Measurements from ENCODE around the gene DNAH8.

The DNAH8 gene

DNA sequence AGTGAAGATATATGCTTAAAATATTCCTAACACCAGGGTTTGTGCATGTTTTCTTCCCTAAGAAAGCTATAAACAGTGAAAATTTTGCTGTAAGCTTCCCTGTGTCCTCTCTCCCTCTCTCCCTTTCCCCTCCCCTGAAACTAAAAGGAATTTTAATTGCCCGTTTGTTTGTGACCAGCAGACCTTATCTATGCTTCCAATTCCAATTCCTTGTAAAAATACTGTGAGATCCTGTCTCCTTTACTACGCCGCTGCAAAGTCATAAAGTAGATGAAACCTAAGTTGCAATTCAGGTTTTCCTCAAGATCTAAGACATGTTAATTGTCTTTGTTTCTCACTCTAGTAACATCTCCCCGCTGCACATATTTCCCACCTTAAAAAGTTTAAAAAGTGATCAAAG is 82.3 kb downstream of the DNAH8 start:
- DNase-seq, result no peak

DNA sequence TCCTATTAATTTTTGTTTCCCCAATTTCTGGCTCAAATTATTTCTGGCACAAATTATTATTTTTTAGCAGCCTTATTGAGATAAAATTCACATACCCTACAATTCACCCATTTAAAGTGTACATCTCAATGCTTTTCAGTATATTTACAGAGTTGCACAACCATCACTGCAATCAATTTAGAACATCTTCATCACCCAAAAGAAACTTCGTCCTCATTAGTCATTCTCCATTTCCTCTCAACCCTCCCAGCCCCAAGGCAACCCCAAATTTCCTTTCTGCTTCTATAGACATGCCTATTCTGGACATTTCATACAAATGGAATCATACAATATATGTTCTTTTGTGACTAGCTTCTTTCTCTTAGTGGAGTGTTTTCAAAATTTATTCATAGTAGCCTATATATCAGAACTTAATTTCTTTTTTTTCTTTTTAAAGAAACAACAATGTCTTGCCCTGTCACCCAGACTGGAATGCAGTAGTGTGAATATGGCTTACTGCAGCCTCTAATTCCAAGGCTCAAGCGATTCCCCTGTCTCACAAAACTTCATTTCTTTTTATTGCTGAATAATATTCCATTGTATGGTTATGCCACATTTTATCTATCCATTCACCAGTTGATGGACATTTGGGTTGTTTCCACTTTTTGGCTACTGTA is 84.5 kb downstream of the DNAH8 start:
- no peak for DNase-seq

DNA sequence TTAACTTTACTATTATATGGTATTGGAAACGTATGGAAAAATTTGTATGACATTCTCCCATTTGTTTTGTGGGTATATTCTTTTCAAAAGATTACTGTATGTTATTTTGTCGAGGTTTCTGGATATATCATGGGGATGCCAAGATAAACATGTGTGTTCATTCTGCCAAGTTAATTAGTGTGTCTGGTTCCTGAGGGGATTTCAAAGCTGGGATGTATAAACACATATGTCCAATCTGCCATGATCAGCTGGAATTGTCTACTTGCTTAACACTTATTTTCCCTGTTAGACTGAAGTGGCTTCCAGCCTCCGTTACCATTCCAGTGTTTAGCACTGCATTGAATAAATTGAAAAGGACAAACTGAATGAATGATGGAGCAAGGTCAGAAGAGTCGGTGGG is 86.2 kb downstream of the DNAH8 start:
- DNase-seq, result peak; percentile 75

- no peak for DNase-seq
Observed at GRCh38 chr6:38802497-38802896, 87.4 kb downstream of the DNAH8 start.

DNA sequence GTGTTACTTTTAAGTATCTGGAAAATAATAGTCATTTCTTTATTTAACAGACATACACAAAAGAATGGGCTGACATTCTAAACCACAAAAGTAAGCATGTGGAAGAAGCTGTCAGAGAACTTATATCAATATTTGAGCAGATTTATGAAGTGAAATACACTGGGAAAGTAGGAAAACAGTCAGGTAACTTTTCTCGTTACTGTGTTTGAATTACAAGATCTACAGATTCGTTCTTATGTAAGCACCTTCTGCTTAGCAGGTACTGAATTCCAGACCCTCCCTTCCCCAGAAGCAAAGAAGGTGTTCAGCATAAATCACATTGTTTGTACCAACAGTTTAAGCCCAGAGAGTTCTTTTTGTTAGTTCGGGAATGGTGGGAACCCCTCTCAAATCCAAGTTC is 88.0 kb downstream of the DNAH8 start:
- DNase-seq, result no peak

DNA sequence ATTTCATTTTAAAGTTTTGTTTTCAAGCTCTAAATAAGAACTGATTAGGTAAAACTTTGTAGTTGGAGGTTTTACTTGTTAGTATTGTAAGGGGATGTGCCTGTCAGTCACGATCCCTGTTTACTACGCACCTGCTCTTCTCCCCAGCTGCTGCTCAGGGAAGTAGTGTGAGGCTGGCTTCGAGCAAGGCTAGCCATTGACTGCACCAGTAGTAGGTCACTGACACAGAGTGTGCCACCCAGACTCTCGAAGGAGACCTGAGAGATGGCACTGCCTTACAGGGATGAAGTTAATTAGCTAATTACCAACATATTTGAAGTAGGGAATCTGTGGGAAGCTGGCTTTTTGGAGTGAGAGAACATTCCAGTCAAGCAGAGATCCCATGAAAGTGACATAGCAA is 89.2 kb downstream of the DNAH8 start:
- peak; percentile 35 for DNase-seq

GRCh38 chr6:38805127-38805655 is 90.1 kb downstream of the DNAH8 start:
- no peak for DNase-seq

DNA sequence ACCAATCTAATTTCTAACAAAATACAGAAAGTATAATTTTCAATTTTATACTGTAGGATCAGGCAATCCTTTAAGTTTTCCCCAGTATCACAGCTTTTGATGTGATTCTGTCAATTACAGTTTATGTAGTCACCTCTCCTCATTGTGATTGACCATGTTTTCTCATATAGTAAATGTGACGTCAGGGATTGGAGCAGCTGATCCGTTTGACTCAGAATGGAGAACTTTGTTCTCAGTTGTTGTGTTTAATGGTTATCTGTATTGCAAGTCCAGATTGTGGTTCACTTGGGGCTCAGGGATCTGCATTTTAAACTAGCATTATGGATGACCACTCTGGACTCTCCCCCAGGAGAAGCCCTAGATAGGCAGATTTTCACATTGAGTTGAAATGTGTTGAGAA is 90.6 kb downstream of the DNAH8 start:
- no peak for DNase-seq

DNA sequence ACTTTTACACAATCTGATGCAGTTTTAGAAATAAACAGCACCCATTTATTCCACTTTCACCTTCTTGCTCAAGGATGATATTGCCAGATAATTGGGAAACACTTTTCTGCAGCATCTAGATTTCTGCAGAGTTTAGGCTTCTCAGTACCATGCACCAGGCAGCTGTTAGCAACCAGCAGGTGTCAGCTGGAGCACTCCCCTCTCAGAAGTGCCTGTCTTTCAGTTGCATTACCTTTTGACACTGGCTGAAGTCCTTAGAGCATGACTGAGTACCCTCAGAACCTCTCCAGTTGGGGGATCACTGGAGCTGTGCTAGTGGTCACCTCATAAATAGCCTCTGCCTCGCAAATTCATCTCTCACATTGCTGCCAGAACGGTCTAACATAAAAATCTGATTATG is 91.2 kb downstream of the DNAH8 start:
- peak; percentile 35 for DNase-seq

GRCh38 chr6:38806833-38807232 is 91.7 kb downstream of the DNAH8 start:
- DNase-seq, result no peak

DNA sequence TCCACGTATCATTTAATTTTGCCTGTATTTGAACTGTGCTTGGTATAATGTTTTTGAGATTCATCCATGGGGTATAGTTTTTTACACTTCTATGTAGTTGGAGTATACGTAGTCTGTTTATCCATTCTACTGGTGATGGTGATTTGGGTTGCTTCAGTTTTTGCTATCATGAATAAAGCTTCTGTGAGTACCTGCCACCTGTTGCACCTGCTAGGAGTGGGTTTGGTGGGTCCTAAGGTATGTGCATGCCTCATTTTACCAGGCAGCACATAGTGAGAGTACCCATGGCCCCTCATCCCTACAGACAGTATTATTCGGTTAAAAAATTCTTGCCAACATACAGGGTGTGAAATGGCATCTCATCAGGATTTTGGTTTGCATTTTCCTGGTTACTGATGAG is 92.9 kb downstream of the DNAH8 start:
- no peak for DNase-seq

- DNase-seq, result no peak
Observed at GRCh38 chr6:38813041-38813823, 98.1 kb downstream of the DNAH8 start.

GRCh38 chr6:38814761-38815160 is 99.7 kb downstream of the DNAH8 start:
- DNase-seq, result no peak

DNA sequence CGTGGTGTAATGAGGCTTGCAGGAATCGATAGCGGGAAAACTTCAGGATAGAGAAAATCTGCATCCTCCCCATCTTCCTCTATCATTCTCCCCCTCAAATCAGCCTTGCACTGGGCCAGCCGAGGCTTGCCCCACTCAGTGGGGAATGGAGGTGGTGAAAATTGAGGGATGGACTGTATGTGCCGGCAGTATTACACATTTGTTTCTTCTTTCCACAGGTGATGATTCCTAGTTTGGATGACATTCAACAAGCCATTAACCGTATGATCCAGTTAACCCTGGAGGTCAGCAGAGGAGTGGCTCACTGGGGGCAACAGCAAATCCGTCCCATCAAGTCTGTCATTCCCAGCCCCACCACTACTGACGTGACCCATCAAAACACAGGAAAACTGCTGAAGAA is 100.1 kb downstream of the DNAH8 start:
- no peak for DNase-seq

- no peak for DNase-seq
Observed at GRCh38 chr6:38818691-38819090, 103.6 kb downstream of the DNAH8 start.

DNA sequence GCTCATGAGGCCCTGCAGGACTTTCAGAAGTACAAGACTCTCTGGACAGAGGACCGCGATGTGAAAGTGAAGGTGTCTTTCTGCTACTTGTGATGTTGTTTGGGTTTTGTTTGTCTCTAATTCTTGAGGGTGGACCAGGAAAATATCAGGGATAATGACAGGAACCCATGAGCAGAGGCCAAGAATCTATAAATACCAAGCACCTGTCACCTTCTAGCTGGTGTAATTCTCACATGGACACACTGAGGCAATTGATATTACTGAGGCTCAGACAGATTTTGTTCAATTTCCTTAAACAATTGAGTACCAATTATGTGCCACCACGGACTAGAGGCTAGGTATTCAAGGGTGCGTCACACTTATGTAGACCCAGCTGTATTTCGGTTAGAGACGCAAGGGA is 107.9 kb downstream of the DNAH8 start:
- no peak for DNase-seq

GRCh38 chr6:38824243-38824894 is 109.3 kb downstream of the DNAH8 start:
- no peak for DNase-seq

GRCh38 chr6:38827024-38827423 is 111.9 kb downstream of the DNAH8 start:
- DNase-seq, result peak; percentile 86

DNA sequence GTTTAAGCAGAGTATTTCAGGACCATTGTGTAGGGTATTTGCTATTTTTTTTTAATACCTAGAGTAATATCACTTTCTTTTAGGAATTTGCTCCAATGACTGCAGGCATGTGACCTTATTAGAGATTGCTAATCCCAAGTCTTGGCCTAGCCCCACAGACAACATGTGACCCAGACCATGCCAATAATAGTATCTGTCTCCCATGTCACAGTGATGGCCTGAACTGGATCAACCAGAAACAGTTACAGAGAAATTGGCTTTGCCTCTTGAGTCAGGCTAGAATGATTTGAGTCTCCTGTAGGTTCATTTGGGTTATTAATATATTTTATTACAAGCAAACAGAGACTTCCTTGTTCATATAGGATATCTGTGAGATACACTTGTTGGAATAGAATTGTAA is 116.8 kb downstream of the DNAH8 start:
- no peak for DNase-seq

DNA sequence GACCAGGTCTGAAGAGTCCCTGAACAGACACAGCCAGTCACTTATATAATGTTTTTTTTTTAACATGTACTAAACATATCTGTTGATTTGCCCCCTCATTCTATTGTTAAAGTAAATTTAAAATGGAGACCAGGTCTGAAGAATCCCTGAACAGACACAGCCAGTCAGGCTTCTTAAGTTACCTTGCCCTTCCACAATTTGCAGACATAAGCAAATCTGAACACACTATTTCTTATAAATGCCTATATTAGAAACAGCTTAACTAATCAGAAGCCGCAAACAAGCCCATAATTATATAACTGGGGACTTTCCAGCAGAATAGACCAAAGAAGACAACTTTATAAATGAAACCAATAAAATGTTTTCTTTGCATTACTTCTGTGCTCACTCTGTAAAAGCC is 118.2 kb downstream of the DNAH8 start:
- DNase-seq, result no peak

GRCh38 chr6:38836585-38836984 is 121.5 kb downstream of the DNAH8 start:
- DNase-seq, result no peak

GRCh38 chr6:38837101-38837500 is 122.0 kb downstream of the DNAH8 start:
- DNase-seq, result no peak

DNA sequence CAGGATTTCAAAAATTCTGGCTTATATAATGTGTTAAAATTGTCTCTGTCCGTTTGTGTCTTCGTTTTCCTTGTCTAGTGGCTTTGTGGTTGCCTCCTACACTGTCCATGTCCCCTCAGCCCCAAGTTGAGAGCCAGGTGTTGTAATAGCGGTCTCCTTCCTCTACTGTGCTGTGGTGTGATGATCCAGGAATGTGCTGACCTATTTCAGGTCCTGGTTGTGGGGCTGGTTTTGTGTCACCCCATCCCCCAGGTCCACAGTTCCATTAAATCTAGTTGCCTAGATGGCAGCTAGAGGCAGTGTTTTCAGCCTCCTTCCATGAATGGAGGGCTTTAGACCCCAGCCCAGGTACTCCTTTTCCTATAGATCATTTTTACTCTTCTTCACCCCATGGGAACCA is 128.7 kb downstream of the DNAH8 start:
- DNase-seq, result no peak

DNA sequence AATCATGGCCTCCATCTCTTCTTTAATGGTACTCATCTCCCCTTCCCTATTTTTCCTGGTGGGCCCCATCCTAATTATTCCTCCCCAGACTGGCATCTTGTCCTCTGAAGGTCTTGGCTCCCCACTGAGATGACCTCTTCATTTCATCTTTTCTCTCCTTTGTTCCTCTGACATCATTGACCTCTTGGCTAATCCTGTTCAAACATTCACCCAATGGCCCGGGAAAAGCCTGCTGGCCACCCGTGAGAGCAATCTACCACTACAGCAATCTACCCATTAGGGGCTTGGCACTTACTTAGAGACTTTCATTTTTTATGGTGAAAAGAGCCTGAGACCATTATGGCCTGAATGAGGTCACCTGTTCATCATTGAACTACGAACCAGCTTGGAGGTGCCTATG is 130.8 kb downstream of the DNAH8 start:
- no peak for DNase-seq

All from NCI-H82 (cell line).